NOMO-1 treated with dmso at 0.1 percent for 144 hours (cell line): Measurements from ENCODE around the gene SSBP3.
"Not testable (repeated sequence)": the region's sequence is repeated elsewhere in the genome, so short reads cannot be mapped to it uniquely, and the experiment has no call there.

Experiments used
- DNase-seq: peaks from one replicate; lab custom pipeline; 2025; ENCODE audit not compliant: unreplicated experiment; lab: John Stamatoyannopoulos, UW

Gene SSBP3

GRCh38 chr1:54406339-54407153 lies at the start of gene SSBP3:
Gene SSBP3, minus strand, starts transcription at chr1:54406394.
- peak; percentile 88 for DNase-seq

- no peak for DNase-seq
Measured at GRCh38 chr1:54453509-54453908, 47.3 kb upstream of the SSBP3 start.

GRCh38 chr1:54453022-54453421 lies 46.8 kb upstream of the SSBP3 start:
- DNase-seq = no peak

GRCh38 chr1:54449431-54449830 lies 43.2 kb upstream of the SSBP3 start:
- DNase-seq = not testable (repeated sequence)

GRCh38 chr1:54448801-54449200 lies 42.6 kb upstream of the SSBP3 start:
- DNase-seq = not testable (repeated sequence)

GRCh38 chr1:54447081-54447480 lies 40.9 kb upstream of the SSBP3 start:
- not testable (repeated sequence) for DNase-seq

- DNase-seq = no peak
Measured at GRCh38 chr1:54442185-54442584, 36.0 kb upstream of the SSBP3 start.

- DNase-seq = no peak
Measured at GRCh38 chr1:54439550-54440223, 33.5 kb upstream of the SSBP3 start.

- no peak for DNase-seq
Measured at GRCh38 chr1:54437783-54438182, 31.6 kb upstream of the SSBP3 start.

- DNase-seq = no peak
Measured at GRCh38 chr1:54436826-54437225, 30.6 kb upstream of the SSBP3 start.

GRCh38 chr1:54429838-54430237 lies 23.6 kb upstream of the SSBP3 start:
- no peak for DNase-seq

- no peak for DNase-seq
Measured at GRCh38 chr1:54428837-54429518, 22.8 kb upstream of the SSBP3 start.

GRCh38 chr1:54425152-54425584 lies 19.0 kb upstream of the SSBP3 start:
- no peak for DNase-seq

GRCh38 chr1:54424398-54424797 lies 18.2 kb upstream of the SSBP3 start:
- no peak for DNase-seq

GRCh38 chr1:54421101-54421504 lies 14.9 kb upstream of the SSBP3 start:
- no peak for DNase-seq

GRCh38 chr1:54418598-54418997 lies 12.4 kb upstream of the SSBP3 start:
- not testable (repeated sequence) for DNase-seq

GRCh38 chr1:54417123-54417522 lies 10.9 kb upstream of the SSBP3 start:
- no peak for DNase-seq

GRCh38 chr1:54416435-54416834 lies 10.2 kb upstream of the SSBP3 start:
- DNase-seq = no peak

GRCh38 chr1:54415991-54416390 lies 9.8 kb upstream of the SSBP3 start:
- DNase-seq = no peak

GRCh38 chr1:54415533-54415932 lies 9.3 kb upstream of the SSBP3 start:
- no peak for DNase-seq

- no peak for DNase-seq
Measured at GRCh38 chr1:54413732-54414131, 7.5 kb upstream of the SSBP3 start.

- no peak for DNase-seq
Measured at GRCh38 chr1:54413295-54413694, 7.1 kb upstream of the SSBP3 start.
